Measurements from ENCODE around the gene IDI2.

The IDI2 gene

DNA sequence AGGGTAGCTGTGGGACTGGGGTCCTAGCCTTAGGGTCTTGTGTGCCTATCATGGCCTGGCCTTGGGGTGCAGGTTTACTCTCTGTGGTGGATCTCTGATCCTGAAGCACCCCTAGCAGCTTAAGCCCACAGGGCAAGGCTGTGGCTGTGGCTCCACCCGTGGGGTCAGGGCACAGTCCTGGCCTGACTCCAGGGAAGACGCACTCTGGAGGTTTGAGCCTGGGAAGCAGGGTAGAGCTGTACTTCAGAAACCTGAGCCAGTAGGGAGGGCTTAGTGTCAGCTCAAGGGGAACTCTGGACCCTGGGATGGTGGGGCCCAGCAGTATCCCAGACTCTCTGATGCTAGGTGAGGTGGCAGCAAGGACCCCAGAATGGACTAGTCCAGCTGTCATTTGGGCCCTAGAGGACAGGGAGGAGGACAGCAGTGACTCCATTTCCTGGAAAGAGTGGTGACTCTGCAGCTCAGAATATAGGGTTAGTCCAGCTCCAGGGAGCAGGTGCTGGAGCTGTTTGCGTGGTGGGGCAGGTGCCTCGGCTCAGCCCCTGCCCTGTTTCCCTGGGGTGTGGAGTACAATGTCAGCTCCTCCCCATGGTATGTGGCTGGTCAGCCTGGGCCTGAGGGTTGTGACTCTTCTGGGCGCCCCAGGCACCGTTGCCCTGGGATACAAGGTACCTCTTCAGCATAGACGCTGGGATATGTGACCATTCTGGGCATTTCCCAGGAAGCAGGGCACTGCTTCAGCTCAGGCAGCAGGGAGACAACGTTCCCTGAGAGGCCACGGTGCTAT lies 21.6 kb downstream of the IDI2 start:
- DNase-seq: no peak

DNA sequence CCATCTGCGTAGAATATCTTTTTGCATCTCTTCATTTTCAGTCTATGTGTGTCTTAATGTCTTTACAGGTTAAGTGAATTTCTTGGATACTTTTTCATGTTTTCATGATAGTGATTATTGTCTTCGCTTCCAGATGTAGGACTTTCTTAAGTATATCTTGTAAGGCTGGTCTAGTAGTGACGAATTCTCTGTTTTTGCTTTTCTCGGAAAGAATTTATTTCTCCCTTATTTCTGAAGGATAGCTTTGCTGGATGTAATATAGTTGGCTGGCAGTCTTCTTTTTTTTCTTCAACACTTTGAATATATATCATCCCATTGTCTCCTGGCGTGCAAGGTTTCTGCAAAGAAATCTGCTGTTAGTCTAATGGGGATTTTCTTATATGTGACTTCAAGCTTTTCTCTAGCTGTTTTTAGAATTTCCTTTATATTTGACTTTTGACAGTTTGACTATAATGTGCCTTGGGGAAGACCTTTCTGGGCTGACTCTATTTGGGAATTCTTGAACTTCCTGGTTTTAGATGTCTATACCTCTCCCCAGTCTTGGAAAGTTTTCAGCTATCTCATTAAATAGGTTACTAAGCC lies 23.1 kb downstream of the IDI2 start:
- DNase-seq: no peak

DNA sequence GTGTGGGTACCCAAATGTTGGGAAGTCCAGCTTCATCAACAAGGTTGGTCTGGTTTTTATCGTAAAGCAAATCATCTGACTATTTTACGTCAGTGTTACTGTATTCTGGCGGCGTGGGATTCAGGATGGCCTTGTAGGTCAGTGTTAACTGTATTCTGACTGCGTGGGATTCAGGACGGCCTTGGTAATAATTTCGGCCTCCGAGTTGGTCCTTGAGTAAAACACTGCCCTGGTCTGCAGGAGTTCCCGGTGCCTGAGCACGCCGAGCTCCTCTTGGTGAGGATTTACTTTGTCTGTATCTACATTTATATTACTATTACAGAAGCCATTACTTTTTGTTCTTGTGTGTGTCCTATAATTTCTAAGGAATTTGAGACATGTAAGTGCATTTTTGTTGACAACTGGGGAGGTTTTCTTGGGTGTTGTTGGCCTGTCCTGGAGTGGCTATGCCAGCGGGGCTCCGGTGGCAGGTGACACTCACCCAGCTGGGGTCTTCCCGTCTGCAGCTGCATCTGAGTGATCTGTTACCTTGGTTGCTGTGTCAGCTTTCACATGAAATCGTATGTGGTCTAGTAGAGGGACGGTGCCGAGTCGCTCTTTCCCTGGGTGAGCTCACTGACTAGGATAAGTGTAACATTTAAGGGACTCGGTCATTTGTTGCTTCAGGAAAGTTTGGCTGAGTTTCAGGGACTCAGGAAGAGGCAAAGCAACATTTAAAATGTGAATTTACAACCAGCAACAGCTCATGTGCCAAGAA lies 28.2 kb downstream of the IDI2 start:
- no peak for DNase-seq

DNA sequence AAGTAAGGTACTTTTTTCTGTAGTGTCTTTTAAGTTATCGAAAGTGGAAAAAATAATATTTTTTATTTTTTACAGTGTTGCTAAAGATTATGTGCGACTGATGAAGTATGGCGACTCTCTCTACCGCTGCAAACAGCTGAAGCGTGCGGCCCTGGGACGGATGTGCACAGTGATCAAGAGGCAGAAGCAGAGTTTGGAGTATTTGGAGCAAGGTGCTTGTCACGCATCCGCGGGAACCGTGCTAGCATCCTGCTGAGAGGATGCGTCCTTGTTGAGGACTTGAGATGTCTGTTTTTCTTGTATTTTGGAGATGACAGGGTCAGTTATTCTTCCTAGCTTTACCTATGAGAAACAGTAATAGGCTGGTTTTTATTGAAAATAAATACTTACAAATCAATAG lies 29.6 kb downstream of the IDI2 start:
- no peak for DNase-seq

DNA sequence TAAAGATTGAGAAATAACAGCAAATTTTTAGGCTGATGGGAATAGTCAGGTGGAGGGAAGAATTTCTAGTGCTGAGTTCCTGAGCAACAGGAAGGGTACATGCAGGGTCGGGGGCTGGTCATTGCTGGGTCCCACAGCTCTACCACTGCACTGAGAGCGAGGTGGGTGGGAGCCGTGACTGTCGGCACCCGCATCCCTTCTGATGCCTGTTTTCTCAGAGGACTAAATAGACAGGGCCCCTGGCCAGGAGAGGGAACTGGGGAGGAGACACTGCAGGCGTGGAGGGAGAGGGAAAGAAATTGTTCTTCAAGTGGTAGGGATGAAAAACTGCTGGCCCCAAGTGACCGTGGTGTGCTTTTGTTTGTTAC lies 30.1 kb downstream of the IDI2 start:
- DNase-seq: no peak

DNA sequence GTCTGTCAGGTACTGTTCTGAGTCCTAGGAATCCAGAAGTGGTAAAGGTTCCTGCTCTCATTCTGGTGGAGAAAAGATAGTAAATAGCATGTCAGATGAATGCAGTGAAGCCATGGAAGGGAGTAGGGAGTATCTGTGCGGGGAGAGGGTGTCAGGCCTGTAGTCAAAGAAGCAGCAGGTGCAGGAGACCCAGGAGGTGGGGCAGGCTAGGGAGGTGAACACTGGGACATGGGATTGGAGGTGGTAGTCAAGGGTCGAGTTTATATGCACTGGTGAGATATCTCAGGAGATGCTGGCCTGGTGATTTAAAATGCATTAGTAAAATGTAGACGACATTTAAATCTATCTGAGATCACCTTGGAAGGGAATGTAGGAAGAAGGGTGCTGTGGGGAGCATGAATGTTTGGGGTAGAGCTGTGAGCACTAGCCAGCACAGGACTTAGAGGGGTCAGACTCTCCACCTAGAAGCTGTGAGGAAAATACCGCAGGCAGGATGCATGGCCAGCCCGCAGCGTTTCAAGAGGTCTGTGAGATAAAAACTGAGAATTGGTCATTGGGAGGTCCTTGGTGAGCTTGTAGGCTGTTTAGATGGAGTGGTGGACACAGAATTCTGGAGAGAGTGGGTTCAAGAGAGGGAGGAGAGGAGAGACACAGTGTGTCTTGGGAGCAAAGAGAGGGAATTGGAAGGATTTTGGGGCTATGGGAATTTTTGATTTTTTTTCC lies 30.7 kb downstream of the IDI2 start:
- no peak for DNase-seq

DNA sequence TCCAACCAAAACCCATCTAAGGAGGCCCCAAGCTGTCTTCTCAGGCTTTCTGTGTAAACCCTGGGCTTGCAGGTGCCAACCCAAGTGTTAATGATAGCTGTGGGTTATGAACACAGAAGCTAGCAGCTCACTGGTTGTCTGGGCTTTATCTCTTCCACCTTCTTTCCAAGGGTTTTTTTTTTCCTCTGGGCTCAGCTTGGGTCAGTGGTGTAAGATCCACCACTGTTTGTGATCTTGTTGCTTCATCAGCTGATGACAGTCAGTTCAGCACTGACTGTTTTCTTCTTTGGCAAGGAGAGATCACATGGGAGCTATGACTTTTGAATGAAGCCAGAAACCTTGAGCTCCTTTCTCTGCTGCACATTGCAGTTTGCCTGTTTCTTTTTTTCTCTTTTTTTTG lies 32.8 kb downstream of the IDI2 start:
- no peak for DNase-seq

DNA sequence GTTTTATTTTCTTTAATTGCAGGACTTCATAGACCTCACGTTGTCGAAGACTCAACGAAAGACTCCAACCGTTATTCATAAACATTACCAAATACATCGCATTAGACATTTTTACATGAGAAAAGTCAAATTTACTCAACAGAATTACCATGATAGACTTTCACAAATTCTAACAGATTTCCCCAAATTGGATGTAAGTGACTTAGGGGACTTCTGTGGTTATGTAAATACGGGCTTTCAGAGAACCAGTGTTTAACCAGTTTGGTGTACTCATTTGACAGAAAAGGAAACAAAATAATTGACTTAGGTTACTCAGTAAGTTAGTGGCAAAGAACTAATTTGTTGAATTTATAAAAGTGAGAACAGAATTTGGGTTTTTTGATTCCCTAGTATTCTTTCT lies 33.2 kb downstream of the IDI2 start:
- DNase-seq: no peak

DNA sequence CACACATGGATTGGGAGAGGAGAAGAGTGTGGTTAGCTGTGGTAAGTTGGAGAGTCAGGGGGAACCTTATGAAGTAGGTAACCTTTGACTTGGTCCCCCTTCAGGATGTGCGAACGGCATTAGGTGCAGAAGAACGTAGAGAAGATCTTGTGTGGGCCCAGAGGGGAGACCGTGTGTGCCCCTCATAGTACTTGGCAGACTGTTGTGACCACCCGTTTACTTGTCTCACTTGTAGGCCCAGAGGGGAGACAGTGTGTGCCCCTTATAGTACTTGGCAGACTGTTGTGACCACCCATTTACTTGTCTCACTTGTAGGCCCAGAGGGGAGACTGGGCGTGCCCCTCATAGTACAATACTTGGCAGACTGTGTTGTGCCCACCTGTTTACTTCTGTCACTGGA lies 34.9 kb downstream of the IDI2 start:
- DNase-seq: no peak

DNA sequence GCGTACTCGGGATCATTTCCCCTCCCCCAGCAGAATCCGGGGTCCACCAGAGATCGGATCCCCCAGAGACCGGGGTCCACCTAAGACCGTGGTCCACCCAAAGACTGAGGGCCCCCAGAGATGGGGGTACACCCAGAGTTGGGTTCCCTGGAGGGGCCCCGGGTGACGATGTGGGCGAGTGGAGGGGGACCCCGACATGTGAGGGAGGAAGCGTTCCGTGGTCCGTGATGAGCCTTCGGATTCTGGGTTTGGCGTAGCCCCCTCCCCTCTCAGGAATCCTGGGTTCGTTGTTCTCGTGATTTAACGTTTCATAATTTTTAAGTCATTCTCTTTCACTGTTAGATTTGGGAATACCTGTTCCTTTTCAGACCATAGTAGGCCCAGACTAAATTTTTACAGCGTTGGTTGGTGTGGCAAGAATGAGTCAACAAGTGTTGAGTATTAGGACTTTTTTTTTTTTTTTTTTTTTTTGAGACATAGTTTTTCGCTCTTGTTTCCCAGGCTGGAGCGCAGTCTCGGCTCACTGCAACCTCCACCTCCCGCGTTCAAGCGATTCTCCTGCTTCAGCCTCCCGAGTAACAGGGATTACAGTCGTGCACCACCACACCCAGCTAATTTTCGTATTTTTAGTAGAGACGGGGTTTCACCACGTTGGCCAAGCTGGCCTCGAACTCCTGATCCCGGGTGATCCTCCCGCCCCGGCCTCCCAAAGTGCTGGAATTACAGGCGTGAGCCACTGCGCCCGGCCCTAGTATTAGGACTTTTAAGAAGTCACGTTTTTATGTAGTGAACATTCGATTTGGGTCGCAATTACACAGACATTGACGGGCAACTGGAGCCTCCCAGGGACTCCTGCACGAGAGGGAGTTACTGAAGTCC lies 36.8 kb downstream of the IDI2 start:
- DNase-seq: no peak

DNA sequence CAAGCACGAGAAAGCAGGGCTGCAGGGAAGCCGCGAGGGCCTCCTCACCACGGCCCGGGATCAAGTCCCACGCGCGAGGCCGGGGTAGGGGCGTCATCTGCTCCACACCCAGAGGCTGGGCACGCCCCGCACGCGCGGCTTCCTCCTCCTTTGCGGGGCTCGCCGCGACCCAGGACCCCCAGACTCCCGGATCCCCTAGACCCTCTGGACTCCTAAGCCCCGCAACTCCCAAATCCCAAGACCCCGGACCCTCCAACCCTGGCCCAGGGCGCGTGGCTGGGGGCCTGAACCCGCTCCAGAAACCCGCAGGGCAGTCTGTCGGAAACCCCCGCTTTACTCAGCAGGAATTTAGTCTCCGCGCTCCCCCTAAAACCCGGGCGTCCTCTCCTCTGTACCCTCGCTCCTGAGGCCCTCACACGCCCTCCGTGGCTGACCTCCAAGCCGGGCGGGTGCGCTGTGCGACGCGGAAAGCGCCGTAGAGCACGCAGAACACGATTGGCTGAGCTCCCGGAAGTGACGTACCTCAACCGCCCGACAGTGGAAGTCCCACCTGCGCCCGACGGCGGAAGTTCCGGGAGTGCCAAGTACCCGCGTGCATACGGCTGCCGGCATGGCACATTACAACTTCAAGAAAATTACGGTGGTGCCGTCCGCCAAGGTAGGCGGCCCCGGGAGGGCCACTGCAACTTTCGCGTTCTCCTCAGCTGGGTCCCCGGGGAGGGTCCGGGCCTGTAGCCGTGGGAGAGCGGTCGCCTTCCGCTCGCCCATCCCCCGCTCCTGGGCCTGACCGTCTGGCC lies 37.6 kb downstream of the IDI2 start, which contains the start of gene GTPBP4:
Gene GTPBP4, plus strand, starts transcription at position 565 of the 797 bp plus-strand sequence. Its CDS starts 46 bp downstream, at position 611.
- DNase-seq: peak; percentile 67

DNA sequence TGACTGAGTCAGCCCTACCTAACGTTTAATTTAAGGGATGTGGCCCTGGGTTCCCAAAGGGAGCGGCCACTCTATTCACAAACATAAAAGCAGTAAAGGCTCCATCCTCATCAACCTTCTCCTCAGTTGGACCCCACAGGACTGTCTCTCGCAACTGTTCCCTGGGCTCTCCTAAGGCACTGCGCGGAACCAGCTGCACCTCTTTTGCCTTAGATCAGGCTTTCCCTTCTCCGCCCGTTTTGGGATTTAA lies 38.1 kb downstream of the IDI2 start:
- no peak for DNase-seq

DNA sequence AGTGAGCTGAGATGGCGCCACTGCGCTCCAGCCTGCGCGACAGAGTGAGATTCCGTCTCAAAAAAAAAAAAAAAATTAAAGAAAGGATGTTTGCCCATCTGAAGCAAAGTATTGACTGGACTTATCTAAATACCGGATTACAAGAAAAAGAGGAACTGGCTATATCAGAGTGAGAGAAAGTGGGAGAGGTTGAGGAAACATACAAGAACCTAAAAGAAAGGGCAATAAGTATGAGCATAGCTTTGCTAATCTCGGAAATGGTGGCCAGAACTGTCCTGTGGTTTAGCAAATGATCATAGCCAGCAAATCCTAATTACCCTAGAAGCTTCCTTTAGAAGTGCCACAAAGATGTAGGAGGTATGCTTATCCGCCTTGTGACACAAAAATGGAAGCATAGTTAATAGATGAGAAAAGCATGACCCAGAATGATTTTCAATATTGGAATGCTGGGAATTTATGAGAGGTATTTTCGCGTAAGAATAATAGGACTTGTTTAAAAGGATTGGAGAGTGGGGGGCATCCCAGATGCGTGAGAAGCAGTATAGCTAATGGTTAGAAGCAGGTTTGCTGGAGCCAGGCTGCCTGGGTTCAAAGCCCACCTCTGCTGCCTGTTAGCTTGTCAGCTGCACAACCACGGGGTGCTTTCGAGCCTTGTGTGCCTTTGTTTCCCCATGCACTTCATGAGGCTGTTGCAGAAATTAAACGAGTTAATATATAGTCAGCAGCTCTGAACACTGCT lies 38.6 kb downstream of the IDI2 start:
- DNase-seq: no peak

DNA sequence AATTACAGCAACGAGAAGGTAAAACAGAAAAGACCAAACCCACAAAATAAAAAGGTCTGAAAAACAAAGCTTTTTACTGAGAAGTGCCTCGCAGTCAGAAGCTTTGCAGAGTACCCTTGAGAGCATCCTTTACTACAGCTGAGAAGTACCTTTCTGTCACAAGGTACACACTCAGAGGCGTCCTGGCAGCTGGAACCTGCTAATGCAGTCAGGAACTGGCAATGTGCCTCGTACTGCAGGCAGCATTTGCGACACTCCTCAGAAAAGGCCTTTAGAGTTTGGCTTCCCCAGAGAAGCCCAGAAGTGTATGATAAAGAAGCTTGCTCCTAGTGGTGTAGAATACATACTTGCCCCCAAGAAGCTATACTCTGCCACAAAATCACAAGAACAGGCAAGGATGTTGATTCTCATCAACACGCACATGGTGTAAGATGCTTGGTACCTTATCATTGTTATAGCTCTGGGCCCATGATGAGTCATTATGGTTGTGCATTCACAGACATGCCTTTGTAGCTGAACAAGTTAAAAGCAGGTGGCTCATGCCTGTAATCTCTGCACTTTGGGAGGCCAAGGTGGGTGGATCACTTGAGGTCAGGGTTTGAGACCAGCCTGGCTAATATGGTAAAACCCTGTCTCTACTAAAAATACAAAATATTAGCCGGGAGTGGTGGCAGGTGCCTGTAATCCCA lies 39.4 kb downstream of the IDI2 start:
- peak; percentile 23 for DNase-seq

DNA sequence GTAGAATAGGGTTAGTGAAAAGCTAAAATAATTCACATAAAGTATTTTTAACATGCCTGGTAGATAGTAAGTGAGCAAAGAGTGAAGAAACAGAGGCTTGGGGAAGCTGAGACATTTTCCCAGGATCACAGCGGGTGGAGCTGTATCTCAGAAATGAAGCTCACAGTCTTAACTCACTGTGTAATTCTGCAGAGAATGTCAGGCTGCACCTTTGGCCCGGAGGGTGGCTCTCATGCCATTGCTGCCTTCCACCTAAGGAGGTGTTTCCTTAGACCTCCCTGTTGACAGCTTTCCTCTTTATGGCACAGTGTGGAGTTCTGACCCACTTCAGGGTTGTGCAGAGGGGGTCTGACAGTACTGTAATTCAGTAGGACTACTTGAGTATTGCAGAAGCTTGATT lies 40.3 kb downstream of the IDI2 start:
- DNase-seq: no peak

DNA sequence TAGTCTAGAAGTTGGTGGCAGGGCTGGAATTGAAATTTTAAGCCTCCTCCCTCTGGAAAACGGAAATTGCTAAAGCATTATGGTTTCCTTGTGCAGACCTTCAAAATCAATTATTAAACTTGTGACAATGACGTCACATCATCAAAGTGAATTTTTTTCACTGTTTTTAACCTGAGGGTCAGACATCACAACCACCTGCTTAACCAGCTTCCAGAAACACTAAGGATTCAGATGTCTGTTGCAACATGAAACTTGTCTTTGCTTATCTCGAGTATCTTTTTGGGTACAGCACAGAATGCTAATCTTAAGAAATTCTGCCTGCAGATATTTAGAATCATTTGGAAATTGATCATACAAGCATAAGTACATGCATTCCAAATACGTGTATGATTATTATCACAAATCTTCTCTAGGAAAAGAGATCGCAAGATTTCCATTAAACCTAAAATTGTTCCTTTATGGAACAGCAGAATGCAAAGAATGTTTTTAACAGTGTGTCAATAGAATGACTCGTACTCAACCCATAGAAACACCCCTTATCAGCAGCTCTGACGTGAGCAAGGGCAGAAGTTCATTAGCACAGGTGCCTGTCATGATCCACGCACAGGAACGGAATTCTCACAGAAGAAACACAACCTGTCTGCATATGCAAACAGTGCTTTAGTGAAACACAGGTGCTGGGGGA lies 41.5 kb downstream of the IDI2 start:
- DNase-seq: no peak

DNA sequence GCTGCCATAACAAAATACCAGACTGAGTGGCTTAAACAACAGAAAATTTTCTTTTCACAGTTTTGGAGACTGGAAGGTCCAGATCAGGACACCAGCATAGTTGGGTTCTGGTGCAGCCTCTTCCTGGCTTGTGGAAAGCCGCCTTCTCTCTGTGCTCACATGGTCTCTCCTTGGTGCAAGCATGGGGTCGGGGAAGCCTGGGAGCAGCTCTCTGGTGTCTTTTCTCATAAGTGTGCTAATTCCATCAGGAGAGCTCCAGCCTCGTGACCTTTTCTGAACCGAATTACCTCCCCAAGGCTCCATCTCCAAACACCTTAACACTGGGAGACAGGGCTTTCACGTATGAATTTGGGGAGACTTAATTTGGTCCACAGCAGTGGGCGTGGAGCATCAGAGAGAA lies 42.3 kb downstream of the IDI2 start:
- no peak for DNase-seq

DNA sequence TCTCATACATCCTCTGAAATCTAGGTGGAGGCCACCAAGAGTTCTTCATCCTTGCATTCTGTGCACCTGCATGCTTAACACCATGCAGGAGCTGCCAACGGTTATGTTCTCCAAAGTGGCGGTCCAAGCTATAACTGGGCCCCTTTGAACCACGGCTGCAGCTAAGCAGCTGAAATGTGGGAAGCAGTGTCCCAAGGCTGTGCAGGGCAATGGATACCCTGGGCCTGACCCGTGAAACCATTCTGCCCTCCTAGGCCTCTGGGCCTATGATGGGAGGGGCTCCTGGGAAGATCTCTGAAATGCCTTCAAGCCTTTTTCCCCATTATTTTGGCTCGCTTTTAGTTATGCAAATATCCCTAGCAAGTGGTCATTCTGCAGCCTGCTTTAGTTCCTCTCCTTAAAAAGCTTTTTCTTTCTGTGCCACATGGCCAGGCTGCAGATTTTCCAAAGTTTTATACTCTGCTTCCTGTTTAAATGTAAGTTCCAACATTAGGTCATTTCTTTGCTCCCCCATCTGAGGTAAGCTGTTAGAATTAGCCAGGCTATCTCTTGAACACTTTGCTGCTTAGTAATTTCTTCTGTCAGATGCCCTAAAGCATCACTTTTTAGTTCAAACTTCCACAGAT lies 45.1 kb downstream of the IDI2 start:
- DNase-seq: no peak

DNA sequence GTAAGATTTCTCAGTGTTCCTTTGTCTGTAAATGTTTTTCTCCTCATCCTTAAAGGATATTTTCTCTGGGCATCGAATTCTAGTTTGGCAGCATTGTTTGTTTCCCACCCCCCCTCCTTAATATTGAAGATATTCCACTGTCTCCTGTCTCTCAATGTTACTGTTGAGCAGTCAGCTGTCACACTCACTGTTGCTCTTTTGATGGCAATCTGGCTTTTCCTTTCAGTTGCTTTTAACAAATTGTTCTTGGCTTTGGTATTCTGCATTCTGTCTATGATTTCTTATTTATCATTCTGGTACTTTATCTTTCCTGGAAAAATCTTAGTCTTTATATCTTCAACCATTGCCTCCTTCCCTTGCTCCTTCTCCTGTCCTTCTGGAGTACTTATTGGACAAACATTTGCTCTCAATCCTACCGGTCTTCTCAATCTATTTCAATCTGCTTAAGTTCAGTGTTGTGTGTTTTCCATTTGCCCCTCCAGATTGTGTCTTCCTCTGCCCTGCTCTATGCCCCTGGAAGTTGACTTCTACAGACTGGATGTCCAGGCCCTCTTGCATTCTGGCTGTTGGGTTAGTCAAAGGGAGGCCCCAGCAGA lies 46.7 kb downstream of the IDI2 start:
- DNase-seq: no peak

Measured in NCI-H1436 treated with DMSO at 0.1 percent for 48 hours (cell line).